GM12872 (cell line): Measurements from ENCODE around the gene EDIL3.

Experiments
- TF ChIP-seq, protein P1 (sequence below): IDR thresholded peaks from 3 replicates; pipeline ENCODE4 v1.5.1; 2011; ENCODE audit warnings: low read depth, mild to moderate bottlenecking, low read length, moderate library complexity; ENCODE audit not compliant: insufficient read depth

Gene EDIL3

GRCh38 chr5:83946516-83946915 lies 438.2 kb downstream of the EDIL3 start:
- TF ChIP-seq, protein P1, sequence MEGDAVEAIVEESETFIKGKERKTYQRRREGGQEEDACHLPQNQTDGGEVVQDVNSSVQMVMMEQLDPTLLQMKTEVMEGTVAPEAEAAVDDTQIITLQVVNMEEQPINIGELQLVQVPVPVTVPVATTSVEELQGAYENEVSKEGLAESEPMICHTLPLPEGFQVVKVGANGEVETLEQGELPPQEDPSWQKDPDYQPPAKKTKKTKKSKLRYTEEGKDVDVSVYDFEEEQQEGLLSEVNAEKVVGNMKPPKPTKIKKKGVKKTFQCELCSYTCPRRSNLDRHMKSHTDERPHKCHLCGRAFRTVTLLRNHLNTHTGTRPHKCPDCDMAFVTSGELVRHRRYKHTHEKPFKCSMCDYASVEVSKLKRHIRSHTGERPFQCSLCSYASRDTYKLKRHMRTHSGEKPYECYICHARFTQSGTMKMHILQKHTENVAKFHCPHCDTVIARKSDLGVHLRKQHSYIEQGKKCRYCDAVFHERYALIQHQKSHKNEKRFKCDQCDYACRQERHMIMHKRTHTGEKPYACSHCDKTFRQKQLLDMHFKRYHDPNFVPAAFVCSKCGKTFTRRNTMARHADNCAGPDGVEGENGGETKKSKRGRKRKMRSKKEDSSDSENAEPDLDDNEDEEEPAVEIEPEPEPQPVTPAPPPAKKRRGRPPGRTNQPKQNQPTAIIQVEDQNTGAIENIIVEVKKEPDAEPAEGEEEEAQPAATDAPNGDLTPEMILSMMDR = no peak

- TF ChIP-seq, protein P1 = no peak
Measured at GRCh38 chr5:83942155-83942554, 442.5 kb downstream of the EDIL3 start.

- TF ChIP-seq, protein P1 = no peak
Measured at GRCh38 chr5:83937837-83938236, 446.8 kb downstream of the EDIL3 start.

GRCh38 chr5:83931969-83932368 lies 452.7 kb downstream of the EDIL3 start:
- TF ChIP-seq, protein P1 = no peak

DNA sequence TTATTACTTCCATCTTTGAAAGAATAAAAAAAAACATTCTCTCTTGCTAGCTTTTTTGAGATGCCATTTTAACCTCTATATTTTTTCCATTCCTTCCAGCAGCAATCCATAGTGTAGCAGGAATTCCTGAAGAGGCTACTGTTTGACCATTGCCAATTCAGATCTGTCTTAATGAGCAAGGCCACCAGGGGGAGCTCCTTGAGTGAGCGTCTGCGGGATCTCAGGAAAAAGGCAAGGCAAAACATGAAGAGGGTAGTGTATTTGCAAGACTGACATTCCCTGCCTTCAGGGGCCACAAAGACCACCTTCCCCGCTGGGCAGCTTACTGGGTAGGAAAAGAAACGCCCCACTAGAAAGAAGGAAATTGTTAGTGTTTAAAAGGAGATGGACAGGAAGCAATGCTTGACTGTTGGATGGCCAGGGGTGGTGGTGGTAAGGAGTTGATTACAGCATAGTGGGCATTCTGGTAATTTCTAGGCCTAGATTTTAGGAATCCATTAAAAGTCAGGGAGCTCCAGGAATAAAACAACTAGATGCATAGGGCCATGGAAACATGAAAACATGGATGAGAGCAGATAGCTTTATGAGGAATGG lies 457.4 kb downstream of the EDIL3 start:
- TF ChIP-seq, protein P1 = peak; percentile 80

GRCh38 chr5:83925955-83926337 lies 458.7 kb downstream of the EDIL3 start:
- TF ChIP-seq, protein P1 = no peak

DNA sequence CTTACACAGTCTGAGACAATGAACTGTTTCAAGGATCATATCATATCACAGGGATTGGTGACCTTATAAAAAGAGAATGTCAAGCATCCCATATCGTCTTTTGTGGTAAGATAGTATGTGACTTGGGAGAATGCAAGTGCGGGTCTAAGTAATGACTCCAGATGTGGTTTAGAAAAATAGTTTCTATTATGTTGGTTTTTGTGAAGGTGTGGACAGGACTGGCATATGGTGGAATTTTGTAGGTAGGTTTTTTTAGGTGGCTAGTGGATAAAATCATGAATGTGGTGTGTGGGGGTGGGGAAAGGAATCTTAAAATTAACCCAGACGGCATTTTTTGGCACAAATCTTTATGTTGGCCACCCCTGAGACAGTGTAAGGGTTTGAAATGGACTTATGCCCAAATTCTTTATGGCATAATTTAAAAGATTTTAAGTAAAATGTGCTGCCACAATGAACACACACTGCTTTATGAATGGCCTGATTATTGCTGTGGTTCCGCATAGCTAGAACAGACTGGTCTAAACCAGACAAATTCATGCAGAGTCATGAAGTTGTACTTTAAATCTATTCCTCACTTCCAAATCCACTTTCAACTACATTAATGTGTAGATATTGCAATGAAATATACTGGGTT lies 459.2 kb downstream of the EDIL3 start:
- TF ChIP-seq, protein P1 = no peak
